NCI-H1105 (cell line): Measurements from ENCODE around the gene INPP5J.
"Not testable (repeated sequence)": the region's sequence is repeated elsewhere in the genome, so short reads cannot be mapped to it uniquely, and the experiment has no call there.

Experiments used
- DNase-seq: peaks from one replicate; lab custom pipeline; 2025; lab: John Stamatoyannopoulos, UW

The INPP5J gene

GRCh38 chr22:31100762-31101525 is 21.8 kb upstream of the INPP5J start:
- no peak for DNase-seq

GRCh38 chr22:31102441-31103081 is 20.2 kb upstream of the INPP5J start:
- DNase-seq: no peak

GRCh38 chr22:31103111-31103510 is 19.7 kb upstream of the INPP5J start:
- DNase-seq: no peak

GRCh38 chr22:31103899-31104694 is 18.7 kb upstream of the INPP5J start:
- DNase-seq: no peak

- no peak for DNase-seq
Observed at GRCh38 chr22:31104869-31105268, 17.9 kb upstream of the INPP5J start.

GRCh38 chr22:31105282-31105929 is 17.4 kb upstream of the INPP5J start:
- no peak for DNase-seq

GRCh38 chr22:31106001-31106571 is 16.7 kb upstream of the INPP5J start:
- no peak for DNase-seq

GRCh38 chr22:31106731-31107177 is 16.0 kb upstream of the INPP5J start:
- no peak for DNase-seq

- no peak for DNase-seq
Observed at GRCh38 chr22:31107178-31107893, 15.4 kb upstream of the INPP5J start, which contains the start of gene SELENOM. Gene SELENOM, minus strand, starts transcription at chr22:31107568. Its CDS starts 63 bp downstream, at chr22:31107505.

GRCh38 chr22:31107894-31108218 is 14.9 kb upstream of the INPP5J start:
- no peak for DNase-seq

GRCh38 chr22:31112547-31113091 is 10.1 kb upstream of the INPP5J start:
- DNase-seq: not testable (repeated sequence)

- no peak for DNase-seq
Observed at GRCh38 chr22:31118046-31118820, 4.5 kb upstream of the INPP5J start.

GRCh38 chr22:31119026-31119717 is 3.6 kb upstream of the INPP5J start:
- no peak for DNase-seq

- no peak for DNase-seq
Observed at GRCh38 chr22:31120230-31120629, 2.5 kb upstream of the INPP5J start.

GRCh38 chr22:31120642-31121041 is 2.1 kb upstream of the INPP5J start:
- DNase-seq: no peak

GRCh38 chr22:31121403-31121802 is 1.4 kb upstream of the INPP5J start:
- no peak for DNase-seq

GRCh38 chr22:31122196-31122531 is 602 bp upstream of the INPP5J start:
- no peak for DNase-seq

GRCh38 chr22:31123292-31123602 is 481 bp downstream of the INPP5J start:
- no peak for DNase-seq

- DNase-seq: no peak
Observed at GRCh38 chr22:31124290-31124689, 1.5 kb downstream of the INPP5J start.
